GM12864 (cell line): ENCODE data around the gene COL19A1.

Source experiments
- DNase-seq: peaks from one replicate; pipeline ENCODE4 v3.0.0-alpha.2; 2011; ENCODE audit warnings: low read depth
- H3K4me3 ChIP-seq: 2 replicates; pipeline ENCODE4 v1.5.1; 2011; ENCODE audit warnings: mild to moderate bottlenecking, low read depth, low read length, control low read depth
- CTCF ChIP-seq: IDR thresholded peaks from 2 replicates; pipeline ENCODE4 v1.5.1; 2011; ENCODE audit warnings: low read depth, mild to moderate bottlenecking, moderate library complexity, low read length, control low read depth, inconsistent platforms; ENCODE audit errors: missing control alignments

Gene COL19A1

GRCh38 chr6:70163795-70164194, 297.4 kb downstream of the COL19A1 start:
- TF ChIP-seq CTCF: no peak
- H3K4me3 ChIP-seq: no peak overlapping the region
- no peak for DNase-seq

- no peak for DNase-seq
- no peak overlapping the region for H3K4me3 ChIP-seq
- TF ChIP-seq CTCF: no peak
These were observed 298.2 kb downstream of the COL19A1 start for GRCh38 chr6:70164556-70164955.

GRCh38 chr6:70166088-70166958, 300.0 kb downstream of the COL19A1 start:
- no peak overlapping the region for H3K4me3 ChIP-seq
- peak; percentile 82 for TF ChIP-seq CTCF
- peak; percentile 7 for DNase-seq

- TF ChIP-seq CTCF: no peak
- no peak overlapping the region for H3K4me3 ChIP-seq
- no peak for DNase-seq
These were observed 302.5 kb downstream of the COL19A1 start for GRCh38 chr6:70168681-70169377.

- H3K4me3 ChIP-seq: no peak overlapping the region
- TF ChIP-seq CTCF: no peak
- no peak for DNase-seq
These were observed 304.9 kb downstream of the COL19A1 start for GRCh38 chr6:70171236-70171635.

- no peak for DNase-seq
- H3K4me3 ChIP-seq: no peak overlapping the region
- no peak for TF ChIP-seq CTCF
These were observed 305.9 kb downstream of the COL19A1 start for GRCh38 chr6:70172252-70172651.

GRCh38 chr6:70175770-70176169, 309.4 kb downstream of the COL19A1 start:
- DNase-seq: no peak
- no peak for TF ChIP-seq CTCF

More at GRCh38 chr6:70175770-70176169, 309.4 kb downstream of the COL19A1 start:
- H3K4me3 ChIP-seq: no peak overlapping the region
